ENCODE data around the gene RNU7-1. TPM values are rescaled to one million over a fixed set of nuclear protein-coding genes. Genes with fewer than 3 reads are reported as not detected.

RNU7-1 gene
- total RNA-seq, 4 donors from 2014 or later = not detected

GRCh38 chr12:6934110-6934509, 9.5 kb upstream of the RNU7-1 start:
- TF ChIP-seq EP300 (IDR thresholded peaks at IDR 0.05; ENCODE audit: low read depth) = no peak
- TF ChIP-seq POLR2A (IDR thresholded peaks at IDR 0.05) = no peak
- TF ChIP-seq CTCF (IDR thresholded peaks at IDR 0.05) = no peak
- TF ChIP-seq POLR2AphosphoS5 (IDR thresholded peaks at IDR 0.05) = no peak

GRCh38 chr12:6935371-6936193, 8.0 kb upstream of the RNU7-1 start:
- intact Hi-C loops (cut with DNase I; ENCODE audit: low total_unique reads) (loop anchor here (5.0 kb wide), 1 partner anchor 63 kb away; the partner anchor contains the start of gene SPSB2), in situ Hi-C loops (cut with MboI; ENCODE audit: low pct_ligation_motif_present in 1 of 4, low pct_unique_long_range_greater_than_20kb in 1 of 4, low sequenced_read_pairs in 3 of 4) (loop anchor here in 2 of 4 donors (25.0 kb wide), 1 partner anchor 177 kb away; the partner anchor contains the start of gene C1RL (in 2 of the 2))
- Histone ChIP-seq H3K36me3 (peaks cover 0 to 8% (median 0%) of the 10 kb centered on the region in 4 donors), H3K27ac (peak overlapping the region; percentile 55 to 99 (median 78)), H3K27me3 (no peaks in the 10 kb centered on the region), H3K4me3 (no peak overlapping the region), H3K4me1 (peaks cover 27 to 65% (median 48%) of the 10 kb centered on the region in 4 donors), H3K9me3 (no peaks in the 10 kb centered on the region)
- DNase-seq = no peak
- TF ChIP-seq EP300 (IDR thresholded peaks at IDR 0.05; ENCODE audit: low read depth) = no peak
- TF ChIP-seq POLR2A (IDR thresholded peaks at IDR 0.05) = no peak
- TF ChIP-seq CTCF (IDR thresholded peaks at IDR 0.05) = no peak
- no peak for TF ChIP-seq POLR2AphosphoS5 (IDR thresholded peaks at IDR 0.05)
- WGBS, 2 donors (ENCODE audit: low coverage in 1 of 2) = 70 to 89% methylated on average over 5 to 14 of the region's 14 CpGs

More at GRCh38 chr12:6934110-6934509, 9.5 kb upstream of the RNU7-1 start:
- H3K27me3 ChIP-seq = no peaks in the 10 kb centered on the region
- in situ Hi-C loops (cut with MboI; ENCODE audit: low pct_ligation_motif_present in 1 of 4, low pct_unique_long_range_greater_than_20kb in 1 of 4, low sequenced_read_pairs in 3 of 4) = loop anchor here in 2 of 4 donors (25.0 kb wide), 1 partner anchor 178 kb away; the partner anchor contains the start of gene C1RL (in 2 of the 2)
- intact Hi-C loops (cut with DNase I; ENCODE audit: low total_unique reads) = no loop called here
- H3K4me3 ChIP-seq = no peak overlapping the region
- H3K36me3 ChIP-seq = peaks cover 0 to 8% (median 0%) of the 10 kb centered on the region in 4 donors
- H3K4me1 ChIP-seq = peaks cover 35 to 79% (median 63%) of the 10 kb centered on the region in 4 donors
- peak overlapping the region; percentile 55 to 99 (median 78) for H3K27ac ChIP-seq
- H3K9me3 ChIP-seq = no peaks in the 10 kb centered on the region
- no peak for DNase-seq
- 20 to 24% methylated on average over 5 to 8 of the region's 8 CpGs for WGBS, 2 donors (ENCODE audit: low coverage in 1 of 2)

- WGBS, 2 donors (ENCODE audit: low coverage in 1 of 2) = 71 to 80% methylated on average over 1 to 3 of the region's 3 CpGs
- no peaks in the 10 kb centered on the region for H3K9me3 ChIP-seq
- intact Hi-C loops (cut with DNase I; ENCODE audit: low total_unique reads) = loop anchor here (5.0 kb wide), 1 partner anchor 64 kb away; the partner anchor contains the start of gene SPSB2
- no peak overlapping the region for H3K4me3 ChIP-seq
- in situ Hi-C loops (cut with MboI; ENCODE audit: low pct_ligation_motif_present in 1 of 4, low pct_unique_long_range_greater_than_20kb in 1 of 4, low sequenced_read_pairs in 3 of 4) = loop anchor here in 2 of 4 donors (25.0 kb wide), 1 partner anchor 176 kb away; the partner anchor contains the start of gene C1RL (in 2 of the 2)
- H3K36me3 ChIP-seq = peaks cover 0 to 8% (median 0%) of the 10 kb centered on the region in 4 donors
- H3K4me1 ChIP-seq = peaks cover 22 to 59% (median 44%) of the 10 kb centered on the region in 4 donors
- H3K27me3 ChIP-seq = no peaks in the 10 kb centered on the region
- H3K27ac ChIP-seq = peak overlapping the region; percentile 90 to 99 (median 96)
- no peak for DNase-seq
- TF ChIP-seq POLR2AphosphoS5 (IDR thresholded peaks at IDR 0.05) (no peak), POLR2A (IDR thresholded peaks at IDR 0.05) (no peak), EP300 (IDR thresholded peaks at IDR 0.05; ENCODE audit: low read depth) (no peak), CTCF (IDR thresholded peaks at IDR 0.05) (no peak)
These were observed 7.4 kb upstream of the RNU7-1 start for GRCh38 chr12:6936194-6936635.

Measured in transverse colon (tissue), 4 donors.